ENCODE data around the gene ZNF302.

DNA sequence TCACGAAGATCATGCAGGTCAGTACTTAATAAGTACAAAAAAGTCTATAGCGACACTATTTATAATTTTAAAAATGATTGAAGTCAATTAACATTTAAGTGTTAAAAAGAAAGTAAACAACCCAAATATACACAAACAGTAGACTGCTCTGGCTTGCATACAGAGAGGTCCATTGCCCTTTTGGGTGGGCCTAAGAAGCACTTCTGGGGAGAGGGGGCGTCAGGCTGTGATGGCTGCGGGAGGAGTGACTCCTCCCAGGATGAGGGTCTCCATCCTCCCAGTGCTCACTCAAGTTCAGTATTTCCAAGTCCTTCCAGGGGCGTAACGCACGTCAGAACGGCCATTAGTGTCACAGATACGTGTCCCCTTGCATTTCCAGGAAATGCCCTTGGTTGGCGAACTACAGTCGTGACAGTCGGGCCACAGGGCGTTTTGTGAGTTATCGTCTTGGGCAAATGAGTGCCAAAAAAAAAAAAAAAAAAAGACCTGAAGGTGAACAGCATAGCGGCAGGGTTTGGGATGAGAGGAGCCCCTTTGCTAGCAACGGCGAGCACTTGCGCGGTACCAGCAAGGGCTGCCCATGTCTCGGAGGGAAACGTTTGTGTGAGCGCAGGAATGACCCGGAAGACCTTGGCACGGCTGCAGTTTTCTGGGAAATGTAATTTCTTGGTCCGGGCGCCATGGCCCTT, 637 bp upstream of the ZNF302 start, which contains the start of gene SCGB2B2:
- TF ChIP-seq, protein P1, sequence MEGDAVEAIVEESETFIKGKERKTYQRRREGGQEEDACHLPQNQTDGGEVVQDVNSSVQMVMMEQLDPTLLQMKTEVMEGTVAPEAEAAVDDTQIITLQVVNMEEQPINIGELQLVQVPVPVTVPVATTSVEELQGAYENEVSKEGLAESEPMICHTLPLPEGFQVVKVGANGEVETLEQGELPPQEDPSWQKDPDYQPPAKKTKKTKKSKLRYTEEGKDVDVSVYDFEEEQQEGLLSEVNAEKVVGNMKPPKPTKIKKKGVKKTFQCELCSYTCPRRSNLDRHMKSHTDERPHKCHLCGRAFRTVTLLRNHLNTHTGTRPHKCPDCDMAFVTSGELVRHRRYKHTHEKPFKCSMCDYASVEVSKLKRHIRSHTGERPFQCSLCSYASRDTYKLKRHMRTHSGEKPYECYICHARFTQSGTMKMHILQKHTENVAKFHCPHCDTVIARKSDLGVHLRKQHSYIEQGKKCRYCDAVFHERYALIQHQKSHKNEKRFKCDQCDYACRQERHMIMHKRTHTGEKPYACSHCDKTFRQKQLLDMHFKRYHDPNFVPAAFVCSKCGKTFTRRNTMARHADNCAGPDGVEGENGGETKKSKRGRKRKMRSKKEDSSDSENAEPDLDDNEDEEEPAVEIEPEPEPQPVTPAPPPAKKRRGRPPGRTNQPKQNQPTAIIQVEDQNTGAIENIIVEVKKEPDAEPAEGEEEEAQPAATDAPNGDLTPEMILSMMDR (conservative IDR thresholded peaks at IDR 0.05; ENCODE audit: low read length): no peak
- TF ChIP-seq EZH2phosphoT487 (IDR thresholded peaks at IDR 0.05; ENCODE audit: borderline replicate concordance, low read depth, low read length): no peak
